HG03135 (cell line): ENCODE results near the gene CXCR1.
"Not testable (repeated sequence)": the region's sequence is repeated elsewhere in the genome, so short reads cannot be mapped to it uniquely, and the experiment has no call there.

Experiments
- ATAC-seq: cut with Tn5 transposase; IDR thresholded peaks from one replicate; pipeline ENCODE4 v1.9.1; 2021; ENCODE audit warnings: mild to moderate bottlenecking, moderate library complexity; ENCODE audit not compliant: unreplicated experiment

CXCR1 gene

DNA sequence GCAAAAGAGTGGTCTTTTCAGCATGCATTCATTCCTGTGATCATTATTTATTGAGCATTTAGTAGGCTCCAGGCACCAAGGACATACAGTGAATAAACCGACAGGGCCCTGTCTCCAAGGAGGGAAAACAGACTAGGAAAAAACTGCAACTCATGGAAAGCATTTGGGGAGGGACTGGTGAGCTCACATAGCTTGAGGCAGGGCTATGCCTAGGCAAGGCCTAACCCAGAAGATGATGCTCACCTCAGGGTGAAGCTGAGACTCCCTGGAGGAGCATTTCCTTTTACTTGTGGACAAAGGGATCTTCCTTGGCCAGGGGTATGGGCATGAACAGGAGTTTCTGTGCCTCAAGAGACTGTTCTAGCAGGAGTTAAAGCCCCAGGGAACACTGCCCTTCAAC is 3.9 kb downstream of the CXCR1 start:
- no peak for ATAC-seq

DNA sequence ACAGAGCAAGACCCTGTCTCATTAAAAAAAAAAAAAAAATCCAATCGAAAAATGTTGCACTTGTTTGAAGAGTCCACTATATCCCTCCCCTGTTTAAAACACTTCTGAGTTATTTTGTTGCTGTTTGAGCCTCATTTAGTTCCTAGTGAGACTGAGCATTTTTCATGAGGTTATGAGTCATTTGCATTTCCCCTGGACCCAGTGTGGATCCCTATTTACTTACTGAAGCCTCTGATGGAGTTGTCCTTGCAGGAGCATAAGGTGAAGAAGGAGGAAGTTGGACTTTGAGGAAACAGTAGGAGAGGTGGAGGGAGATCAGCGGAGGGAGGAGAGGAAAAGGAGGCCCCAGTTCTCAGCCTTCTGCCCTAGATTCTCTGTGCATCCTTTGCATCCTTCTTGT is 5.1 kb downstream of the CXCR1 start:
- no peak for ATAC-seq

DNA sequence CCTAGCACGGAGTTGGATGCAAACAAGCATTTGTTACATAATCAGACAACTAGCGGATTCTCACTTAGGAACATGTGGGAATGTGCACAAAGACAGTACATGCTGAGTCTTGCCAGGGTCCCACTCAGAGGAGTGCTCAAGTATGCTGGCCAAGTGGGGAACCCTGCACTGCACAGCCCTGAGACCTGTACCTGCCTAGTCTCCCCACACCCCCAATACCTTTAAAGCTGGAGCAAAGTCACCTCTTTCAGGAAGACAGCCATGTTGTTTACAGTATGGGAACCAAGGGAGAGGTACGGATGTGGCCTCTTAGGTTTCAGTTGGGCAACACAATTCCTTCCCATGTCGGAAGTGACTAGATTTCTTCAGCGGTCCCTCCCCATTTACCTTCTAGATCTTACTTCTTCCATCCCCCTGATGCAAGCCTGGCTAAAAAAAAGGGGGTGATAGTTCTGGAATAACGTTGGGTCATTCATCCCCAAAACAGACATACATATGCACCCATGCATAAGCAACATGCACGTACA is 10.7 kb downstream of the CXCR1 start:
- ATAC-seq, result no peak

DNA sequence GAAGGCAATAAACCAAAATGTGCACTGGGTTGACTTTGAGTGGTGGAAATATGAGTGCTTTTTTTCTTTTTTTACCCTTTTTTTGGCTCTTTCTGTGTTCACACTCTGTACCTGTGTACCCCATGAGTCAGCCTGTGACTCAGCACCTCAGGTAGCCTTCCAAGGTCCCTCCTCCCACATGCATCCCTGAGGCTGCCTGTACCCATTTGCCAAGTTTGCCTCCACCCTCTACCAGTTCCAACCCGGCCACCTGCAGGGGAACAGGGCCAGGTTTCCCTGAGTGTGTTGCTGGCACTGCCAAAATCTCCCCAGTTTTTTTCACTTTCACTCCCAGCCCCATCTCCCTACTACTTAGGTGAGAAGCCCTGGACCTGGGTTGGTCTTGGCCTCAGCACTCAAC is 14.0 kb downstream of the CXCR1 start:
- no peak for ATAC-seq

DNA sequence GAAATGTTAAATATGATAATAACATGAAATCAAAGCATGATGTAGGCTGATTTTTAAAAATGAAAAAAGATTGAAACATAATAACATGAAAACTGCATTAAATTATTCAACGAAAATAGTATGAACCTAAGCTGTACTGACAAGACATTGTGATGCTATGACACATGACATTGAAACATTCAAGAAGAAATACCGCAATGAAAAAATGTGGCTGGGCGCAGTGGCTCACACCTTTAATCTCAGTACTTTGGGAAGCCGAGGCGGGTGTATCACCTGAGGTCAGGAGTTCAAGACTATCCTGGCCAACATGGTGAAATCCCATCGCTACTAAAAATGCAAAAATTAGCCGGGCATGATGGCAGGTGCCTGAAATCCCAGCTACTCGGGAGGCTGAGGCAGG is 14.6 kb downstream of the CXCR1 start:
- no peak for ATAC-seq

DNA sequence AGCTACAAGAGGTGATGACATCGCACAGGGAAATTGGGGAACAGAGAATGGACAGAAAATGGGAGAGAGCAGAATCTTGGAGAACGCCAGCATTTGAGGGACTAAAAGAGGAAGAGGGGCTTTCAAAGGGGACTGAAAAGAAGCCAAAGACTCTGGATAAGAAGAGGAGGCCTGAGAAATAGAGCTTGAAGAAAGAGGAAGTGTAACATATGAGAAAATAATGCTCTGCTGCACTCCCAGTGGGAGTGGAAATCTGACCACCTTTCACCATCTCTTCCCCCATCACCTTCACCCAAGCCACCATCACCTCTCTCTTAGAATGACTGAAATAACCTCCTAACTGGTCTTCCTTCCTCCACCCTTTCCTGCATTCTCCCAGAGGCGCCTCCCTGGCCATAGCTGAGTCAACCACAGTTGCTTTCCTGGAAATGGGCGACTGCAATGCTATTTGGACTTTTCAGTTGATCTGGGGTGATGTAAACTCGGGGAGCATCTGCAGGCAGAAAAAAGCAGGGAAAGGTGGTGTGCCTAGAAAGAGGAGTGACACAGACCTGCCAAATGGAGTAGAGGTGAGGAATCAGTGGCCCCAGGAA is 16.8 kb downstream of the CXCR1 start:
- no peak for ATAC-seq

DNA sequence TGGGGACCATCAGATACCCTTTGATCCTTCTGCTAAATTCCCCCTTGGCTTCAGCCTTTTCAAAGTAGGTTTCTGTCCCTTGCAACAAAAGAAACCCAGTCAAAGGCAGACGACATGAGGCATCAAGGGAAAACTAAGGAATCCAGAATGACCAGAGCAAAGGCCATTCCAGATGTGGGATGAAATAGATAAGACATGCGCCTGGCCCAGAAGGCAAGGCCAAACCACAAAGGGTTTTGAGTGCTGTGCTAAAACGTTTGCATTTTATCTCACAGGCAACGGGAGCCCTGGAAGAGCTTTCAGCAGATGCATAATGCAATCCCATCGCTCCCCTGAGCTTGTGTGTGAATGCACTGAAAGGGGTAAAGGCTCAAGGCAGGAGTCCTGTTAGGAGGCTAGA is 17.7 kb downstream of the CXCR1 start:
- ATAC-seq, result no peak

DNA sequence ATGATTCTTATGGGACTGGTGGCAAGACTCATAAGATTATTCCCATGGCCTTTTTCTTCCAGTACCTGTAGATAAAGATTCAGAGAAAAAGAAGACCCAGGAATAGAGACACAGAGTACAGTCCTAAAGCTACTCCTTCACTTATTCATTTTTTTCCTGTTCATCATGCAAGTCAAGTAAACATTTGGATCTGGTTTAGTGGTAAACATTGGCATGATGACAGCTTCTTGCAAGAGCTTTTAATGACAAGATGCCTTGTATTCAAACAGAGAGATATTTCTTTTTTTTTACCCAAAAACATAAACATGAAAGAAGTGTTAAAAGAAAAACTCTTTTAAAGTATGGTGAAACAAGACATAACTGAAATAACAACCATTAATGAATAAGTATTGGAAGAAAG is 20.7 kb downstream of the CXCR1 start:
- ATAC-seq, result no peak

DNA sequence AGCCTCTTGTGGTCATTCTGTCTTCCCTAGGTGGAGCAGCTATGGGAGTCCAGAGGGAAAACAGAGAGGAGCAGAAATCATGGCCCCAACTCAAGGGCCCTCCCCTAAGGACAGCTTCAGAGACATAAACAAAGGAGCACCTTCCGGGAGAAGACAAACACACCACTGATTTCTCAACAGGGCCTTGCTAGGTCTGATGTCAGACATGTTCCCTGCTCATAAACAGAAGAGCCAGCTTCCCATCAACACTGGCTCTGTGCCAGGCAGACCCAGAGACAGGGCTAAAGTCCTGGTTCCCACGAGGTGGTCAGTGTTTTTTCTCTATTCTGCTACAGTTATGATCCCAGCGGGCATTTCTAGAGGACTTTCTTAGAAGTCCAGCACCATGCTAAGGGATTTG is 21.6 kb downstream of the CXCR1 start:
- no peak for ATAC-seq

DNA sequence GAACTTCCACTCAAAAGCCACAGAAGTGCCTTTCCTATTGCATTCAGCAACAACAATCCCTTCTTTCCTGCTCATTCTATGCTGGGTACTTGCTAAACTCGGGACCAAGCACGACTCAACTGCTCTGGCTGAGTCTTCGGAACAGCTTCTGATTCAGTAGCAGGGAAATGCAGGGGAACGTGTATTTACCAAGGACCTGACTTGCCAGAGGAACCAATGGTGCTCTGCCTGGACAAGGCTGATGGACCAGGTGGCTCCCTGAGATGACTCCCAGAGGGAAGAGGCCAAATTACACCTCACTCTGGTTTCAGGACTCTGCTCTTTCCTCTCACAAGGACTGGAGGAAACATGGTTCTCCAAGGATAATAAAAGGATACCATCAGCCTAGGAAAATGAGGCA is 28.7 kb downstream of the CXCR1 start:
- no peak for ATAC-seq

DNA sequence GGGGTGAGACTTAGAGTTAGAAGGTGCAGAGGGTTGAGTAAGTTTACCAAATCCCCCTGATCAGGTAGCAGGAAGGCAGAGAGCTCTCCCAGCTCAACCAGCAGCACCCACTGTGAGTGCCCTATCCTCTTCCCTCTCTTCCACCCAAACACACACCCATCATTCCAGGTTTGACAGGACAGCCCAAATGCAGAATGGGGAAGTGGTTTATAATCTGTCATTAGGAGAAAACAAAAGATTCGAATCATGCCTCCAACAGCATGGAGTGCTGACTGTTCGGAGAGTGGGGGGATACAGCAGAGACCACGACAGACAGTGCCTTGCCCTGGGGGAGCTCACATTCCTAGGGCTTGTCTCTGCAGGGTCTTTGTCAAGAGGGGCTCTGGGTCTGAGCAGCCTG is 29.2 kb downstream of the CXCR1 start:
- no peak for ATAC-seq

DNA sequence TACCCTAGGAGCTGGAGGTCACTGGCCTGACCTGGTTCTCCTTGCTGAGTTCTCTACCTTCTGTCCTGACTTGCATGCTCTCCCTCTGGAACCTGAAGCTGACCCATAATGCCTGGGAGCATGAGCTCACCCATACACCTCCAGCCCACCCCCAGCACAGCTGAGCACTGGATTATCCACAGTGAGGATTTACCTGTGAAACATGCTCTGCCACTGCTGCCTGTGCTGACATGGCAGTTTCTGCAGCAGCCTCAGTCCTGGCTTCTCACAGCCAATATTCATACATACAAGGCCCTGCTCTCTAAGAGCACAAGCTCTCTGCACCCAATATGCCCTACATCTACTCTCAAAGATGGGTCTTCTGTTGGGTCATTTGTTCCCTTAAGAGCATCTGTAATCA is 35.9 kb downstream of the CXCR1 start:
- ATAC-seq, result no peak

DNA sequence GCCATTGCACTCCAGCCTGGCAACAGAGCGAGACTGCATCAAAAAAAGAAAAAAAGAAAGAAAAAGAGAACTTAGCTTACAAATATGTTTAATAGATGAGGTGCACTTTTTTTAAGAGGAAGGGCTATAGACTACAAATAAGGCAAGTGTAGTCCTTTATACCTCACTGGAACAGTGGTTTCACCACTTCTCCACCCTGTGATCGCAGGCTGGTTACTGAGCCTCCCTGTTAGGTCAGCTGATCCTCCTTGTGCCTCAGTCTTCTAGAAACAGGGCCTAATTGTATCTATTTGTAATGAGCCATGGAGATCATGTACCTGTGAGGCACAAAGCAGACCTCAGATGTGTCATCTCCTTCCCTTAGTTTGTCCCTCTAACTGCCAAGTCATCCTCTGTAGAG is 36.4 kb downstream of the CXCR1 start:
- ATAC-seq, result no peak

DNA sequence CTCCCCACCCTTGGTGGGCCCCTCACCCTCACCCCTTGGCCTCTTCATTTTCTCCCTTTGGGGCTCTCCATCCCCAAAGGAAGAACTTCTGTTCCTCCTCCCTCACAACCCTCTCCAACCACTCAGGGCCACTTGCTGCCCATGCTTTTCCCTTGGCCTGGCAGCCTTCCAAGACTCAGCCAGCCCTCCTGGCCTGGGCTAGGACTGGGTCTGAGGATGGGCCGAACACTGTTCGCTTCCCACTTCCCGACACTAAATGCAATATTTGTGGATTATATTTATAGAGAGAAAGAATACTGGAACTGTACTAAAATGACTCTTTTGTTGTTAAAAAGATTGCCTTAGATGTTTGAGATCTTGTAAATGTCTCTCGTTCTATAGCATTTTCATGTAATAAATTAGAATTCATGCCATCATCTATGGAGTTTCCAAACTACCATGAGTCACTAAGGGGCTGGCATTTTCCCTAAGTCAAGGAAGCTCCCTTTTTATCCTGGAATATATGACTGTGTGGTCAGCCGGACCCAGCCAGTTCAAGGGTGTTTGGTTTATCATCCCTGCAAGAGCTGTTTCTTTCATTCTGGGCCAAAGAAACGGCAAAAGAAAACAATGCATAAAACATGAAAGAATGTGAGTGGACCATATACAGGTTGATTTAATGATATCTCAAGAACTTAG is 37.2 kb downstream of the CXCR1 start:
- ATAC-seq, result no peak

DNA sequence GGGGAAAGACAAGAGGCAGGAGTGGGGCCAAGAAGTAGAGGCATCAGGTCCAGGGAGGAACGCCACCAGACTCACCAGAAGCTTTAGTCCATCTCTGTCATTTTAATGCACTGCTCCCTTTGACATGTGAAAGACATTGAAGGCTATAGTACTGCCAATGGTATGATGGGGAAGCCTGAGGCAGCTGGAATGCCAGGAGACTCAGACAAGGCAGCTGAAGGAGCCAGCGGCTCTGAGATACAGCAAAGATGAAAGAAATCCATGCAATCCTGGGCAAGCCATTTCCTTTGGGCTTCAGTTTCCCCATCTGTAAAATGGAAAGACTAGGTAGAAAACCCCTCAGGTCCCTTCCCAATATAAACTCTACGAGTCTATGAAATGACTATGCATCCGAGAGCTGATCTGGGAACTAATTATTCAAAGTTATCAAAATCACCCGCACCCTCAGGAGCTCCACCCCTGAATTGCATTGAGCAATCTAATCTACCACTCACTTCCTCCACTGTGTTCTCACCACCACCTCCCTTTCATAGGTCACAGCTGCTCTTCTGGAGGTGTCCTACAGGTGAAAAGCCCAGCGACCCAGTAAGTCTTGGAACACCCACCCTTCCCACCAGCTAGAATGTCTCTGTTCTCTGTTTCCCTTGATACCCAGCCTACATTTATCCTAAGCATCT is 37.8 kb downstream of the CXCR1 start:
- no peak for ATAC-seq

DNA sequence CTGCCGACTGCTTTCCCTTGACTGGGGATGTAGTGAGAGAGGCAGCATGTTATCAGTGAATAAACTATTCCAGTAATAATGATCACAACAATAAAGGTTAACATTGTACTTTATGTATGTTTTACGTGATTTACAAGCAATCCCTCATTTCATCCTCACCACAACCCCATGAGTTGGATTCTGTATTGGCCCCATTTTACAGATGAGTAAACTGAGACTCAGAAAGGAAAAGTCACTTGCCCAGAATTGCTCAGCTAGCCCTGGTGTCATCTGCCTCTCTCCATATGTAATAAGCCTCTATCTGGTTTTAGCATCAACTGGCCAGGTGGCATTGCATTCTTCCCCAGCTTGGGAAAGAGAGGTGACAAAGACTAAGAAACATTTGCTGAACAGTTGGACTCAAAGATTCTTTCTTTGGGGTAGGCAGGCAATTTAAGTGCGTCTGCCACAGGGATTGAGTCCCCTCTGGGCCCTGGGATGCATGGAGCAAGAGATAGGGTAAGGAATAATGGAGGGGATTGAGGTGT is 38.8 kb downstream of the CXCR1 start:
- no peak for ATAC-seq

DNA sequence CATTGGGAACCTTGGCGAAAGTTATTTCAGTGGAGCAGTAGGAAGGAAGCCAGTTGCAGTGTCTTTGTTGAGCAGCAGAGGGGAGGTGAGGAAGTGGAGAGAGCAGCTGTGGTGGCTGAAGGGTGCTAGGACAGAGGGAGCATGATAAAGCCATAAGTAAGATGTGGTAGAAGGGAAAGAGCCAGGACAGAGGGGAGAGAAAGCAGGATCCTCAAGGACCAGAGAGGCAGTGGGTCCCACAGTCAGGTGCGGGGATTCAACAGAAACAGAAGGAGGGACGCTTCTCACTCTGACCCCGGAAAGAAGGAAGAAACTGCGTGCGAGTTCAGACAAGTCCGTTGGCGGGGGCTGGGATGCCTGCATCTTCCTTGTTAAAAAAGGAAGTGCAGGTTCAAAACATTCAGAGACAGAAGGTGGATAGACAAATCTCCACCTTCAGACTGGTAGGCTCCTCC is 41.1 kb downstream of the CXCR1 start, which contains the start of gene CXCR2:
Gene CXCR2, plus strand, starts transcription at position 403 of the 455 bp plus-strand sequence. CDS start 8,774 bp downstream, outside the sequence.
- no peak for ATAC-seq

DNA sequence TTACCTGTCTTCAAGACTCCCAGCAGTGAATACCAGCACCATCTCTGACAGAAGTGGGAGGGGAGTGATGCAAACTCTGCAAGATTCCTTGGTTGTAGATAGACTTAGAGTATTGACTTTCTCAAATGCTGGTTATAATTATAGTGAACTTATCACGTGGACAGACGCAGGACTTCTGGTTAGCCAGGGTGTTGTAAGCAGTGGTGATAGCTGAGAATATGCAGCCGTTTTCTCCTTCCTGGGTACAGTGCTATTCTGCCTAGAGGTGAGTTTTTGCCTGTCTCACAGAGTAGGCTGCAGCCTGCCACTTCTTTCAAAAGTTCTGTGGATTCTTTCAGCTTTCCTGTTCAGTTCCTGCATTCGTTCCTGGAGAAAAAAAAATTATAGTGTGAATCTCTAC is 41.7 kb downstream of the CXCR1 start:
- ATAC-seq, result no peak

DNA sequence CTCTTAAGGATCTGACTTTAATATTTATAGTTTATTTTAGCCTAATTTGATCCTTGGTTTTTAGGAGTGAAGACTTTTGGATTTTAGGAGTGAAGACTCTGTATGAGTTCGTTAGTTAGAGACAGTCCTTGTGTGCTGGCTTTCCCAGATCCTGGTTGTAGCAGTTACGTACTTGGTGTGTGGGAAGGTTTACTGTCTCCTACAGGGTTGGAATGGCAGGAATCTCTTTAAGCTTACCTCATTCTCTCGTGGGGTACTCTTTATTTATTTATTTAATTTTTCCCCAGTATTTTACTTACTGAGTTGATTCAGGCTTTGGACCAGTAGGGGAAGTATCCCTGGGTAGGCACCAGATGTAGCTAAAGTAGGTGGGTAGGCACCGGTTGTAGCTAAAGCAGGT is 42.8 kb downstream of the CXCR1 start:
- no peak for ATAC-seq

DNA sequence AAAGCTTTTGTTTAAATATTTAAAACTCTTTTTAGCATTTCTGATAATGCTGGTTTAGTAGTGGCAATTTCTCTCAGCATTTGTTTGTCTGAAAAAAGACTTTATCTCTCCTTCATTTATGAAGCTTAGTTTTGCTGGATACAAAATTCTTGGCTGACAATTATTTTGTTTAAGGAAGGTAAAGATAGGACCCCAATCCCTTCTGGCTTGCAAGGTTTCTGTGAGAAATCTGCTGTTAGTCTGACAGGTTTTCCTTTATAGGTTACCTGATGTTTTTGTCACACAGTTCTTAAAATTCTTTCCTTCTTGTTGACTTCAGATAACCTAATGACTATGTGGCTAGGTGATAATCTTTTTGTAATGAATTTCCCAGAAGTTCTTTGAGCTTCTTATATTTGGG is 44.5 kb downstream of the CXCR1 start:
- not testable (repeated sequence) for ATAC-seq

DNA sequence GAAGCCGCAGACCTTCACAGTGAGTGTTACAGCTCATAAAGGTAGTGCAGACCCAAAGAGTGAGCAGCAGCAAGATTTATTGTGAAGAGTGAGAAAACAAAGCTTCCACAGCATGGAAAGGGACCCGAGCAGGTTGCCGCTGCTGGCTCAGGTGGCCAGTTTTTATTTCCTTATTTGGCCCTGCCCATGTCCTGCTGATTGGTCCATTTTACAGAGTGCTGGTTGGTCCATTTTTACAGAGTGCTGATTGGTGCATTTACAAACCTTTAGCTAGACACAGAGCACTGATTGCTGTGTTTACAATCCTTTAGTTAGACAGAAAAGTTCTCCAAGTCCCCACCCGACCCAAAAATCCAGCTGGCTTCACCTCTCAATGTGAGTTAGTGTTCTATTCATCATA is 45.0 kb downstream of the CXCR1 start:
- not testable (repeated sequence) for ATAC-seq
